ENCODE results near the gene CDH23.

DNA sequence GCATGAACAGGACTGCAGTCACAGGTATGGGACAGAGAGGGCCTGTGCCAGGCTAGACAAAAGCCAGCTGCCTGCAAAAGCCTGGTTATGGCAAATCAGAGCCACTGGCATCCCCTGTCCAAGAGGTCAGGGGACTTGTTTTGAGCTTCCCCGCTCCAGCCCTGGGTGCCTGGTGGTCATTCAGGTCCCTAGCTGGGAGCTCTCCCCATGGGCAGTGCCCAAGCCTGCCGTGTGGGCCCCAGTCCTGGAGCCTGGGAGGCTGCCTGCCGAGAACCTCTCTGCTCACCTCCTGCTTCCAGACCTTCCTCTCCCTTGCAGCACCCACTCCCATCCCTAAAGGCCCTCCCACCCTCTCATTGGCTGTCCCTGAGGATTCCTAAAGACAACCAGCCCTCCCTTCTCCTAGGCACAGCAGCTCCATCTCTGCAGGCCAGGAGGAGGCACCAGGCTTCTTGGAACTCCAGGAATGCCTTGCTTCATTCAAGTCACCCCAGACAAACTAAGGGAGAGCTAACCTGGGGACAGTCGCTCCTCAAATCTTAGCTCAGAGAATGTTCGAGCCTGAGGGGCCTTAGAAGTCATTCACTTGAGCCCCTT, 172.3 kb downstream of the CDH23 start:
- TF ChIP-seq, protein P1, sequence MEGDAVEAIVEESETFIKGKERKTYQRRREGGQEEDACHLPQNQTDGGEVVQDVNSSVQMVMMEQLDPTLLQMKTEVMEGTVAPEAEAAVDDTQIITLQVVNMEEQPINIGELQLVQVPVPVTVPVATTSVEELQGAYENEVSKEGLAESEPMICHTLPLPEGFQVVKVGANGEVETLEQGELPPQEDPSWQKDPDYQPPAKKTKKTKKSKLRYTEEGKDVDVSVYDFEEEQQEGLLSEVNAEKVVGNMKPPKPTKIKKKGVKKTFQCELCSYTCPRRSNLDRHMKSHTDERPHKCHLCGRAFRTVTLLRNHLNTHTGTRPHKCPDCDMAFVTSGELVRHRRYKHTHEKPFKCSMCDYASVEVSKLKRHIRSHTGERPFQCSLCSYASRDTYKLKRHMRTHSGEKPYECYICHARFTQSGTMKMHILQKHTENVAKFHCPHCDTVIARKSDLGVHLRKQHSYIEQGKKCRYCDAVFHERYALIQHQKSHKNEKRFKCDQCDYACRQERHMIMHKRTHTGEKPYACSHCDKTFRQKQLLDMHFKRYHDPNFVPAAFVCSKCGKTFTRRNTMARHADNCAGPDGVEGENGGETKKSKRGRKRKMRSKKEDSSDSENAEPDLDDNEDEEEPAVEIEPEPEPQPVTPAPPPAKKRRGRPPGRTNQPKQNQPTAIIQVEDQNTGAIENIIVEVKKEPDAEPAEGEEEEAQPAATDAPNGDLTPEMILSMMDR (IDR thresholded peaks at IDR 0.05): no peak
- no peak for TF ChIP-seq ZFX (IDR thresholded peaks at IDR 0.05; ENCODE audit: borderline replicate concordance)

Data from 22Rv1 (cell line).